Measurements from ENCODE around the gene KCNH3. TPM values are rescaled to one million over a fixed set of nuclear protein-coding genes. Genes with fewer than 3 reads are reported as not detected.

Gene KCNH3
- total and polyA plus RNA-seq, 7 donors: 0.04 to 0.32 (median 0.05) TPM; not detected in 3

DNA sequence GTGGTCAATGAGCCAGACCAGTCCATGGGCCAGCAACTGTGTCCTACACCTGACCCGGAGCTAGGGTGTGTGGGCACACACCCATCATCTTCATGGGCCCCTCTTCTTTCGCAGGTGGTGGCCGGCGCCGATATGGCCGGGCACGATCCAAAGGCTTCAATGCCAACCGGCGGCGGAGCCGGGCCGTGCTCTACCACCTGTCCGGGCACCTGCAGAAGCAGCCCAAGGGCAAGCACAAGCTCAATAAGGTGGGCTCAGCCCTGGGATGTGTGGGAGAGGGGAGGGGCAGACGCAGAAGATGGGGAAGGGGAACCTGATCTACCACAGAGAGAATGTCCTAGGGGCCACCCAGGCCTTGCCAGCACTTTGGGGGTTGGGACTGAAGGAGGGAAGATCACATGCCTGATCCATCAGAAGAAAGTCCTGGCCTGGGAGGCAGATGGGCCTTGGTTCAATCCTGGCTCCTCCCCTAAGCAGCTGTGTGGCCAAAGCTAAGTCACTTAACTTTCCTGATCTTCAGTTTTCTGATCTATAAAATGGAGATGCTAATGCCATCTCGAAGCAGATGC lies 3.8 kb downstream of the KCNH3 start:
- TF ChIP-seq, protein P1, sequence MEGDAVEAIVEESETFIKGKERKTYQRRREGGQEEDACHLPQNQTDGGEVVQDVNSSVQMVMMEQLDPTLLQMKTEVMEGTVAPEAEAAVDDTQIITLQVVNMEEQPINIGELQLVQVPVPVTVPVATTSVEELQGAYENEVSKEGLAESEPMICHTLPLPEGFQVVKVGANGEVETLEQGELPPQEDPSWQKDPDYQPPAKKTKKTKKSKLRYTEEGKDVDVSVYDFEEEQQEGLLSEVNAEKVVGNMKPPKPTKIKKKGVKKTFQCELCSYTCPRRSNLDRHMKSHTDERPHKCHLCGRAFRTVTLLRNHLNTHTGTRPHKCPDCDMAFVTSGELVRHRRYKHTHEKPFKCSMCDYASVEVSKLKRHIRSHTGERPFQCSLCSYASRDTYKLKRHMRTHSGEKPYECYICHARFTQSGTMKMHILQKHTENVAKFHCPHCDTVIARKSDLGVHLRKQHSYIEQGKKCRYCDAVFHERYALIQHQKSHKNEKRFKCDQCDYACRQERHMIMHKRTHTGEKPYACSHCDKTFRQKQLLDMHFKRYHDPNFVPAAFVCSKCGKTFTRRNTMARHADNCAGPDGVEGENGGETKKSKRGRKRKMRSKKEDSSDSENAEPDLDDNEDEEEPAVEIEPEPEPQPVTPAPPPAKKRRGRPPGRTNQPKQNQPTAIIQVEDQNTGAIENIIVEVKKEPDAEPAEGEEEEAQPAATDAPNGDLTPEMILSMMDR (IDR thresholded peaks at IDR 0.05): no peak

DNA sequence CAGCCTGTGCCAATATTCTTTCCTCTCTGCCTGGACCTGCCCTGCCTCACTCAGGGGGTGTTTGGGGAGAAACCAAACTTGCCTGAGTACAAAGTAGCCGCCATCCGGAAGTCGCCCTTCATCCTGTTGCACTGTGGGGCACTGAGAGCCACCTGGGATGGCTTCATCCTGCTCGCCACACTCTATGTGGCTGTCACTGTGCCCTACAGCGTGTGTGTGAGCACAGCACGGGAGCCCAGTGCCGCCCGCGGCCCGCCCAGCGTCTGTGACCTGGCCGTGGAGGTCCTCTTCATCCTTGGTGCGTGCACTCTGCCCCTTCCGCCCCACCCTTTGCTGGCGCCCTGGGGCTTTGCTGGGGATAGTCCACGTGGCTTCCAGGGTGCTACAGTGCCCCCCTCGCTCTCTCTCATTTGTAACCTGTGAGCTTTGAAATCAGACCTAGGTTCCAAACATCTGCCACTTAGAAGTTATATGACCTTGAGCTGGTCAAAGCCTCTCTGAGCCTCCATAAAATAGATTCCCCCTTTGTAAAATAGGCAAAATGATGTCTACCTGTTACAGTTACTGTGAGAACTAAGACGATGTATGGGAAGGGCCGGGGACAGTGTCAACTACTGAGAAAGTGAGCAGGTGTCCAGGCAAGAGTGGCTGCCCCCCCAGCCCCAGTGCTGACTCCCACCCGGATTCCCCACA lies 4.5 kb downstream of the KCNH3 start:
- TF ChIP-seq, protein P1 (IDR thresholded peaks at IDR 0.05): no peak
- WGBS, 3 donors: 61 to 69% (median 61%) methylated on average over 20 of the region's 20 CpGs
- no peaks in the 10 kb centered on the region for H3K9me3 ChIP-seq
- ATAC-seq: no peak
- intact Hi-C loops (cut with DNase I): no loop called here
- DNase-seq: no peak
- H3K36me3 ChIP-seq (ENCODE audit: insufficient read depth in 1 of 2, low read depth in 1 of 2): no peaks in the 10 kb centered on the region
- no peak overlapping the region for H3K27ac ChIP-seq
- peaks cover 2% of the 10 kb centered on the region for H3K4me1 ChIP-seq
- peaks cover 0 to 47% (median 12%) of the 10 kb centered on the region in 3 donors for H3K27me3 ChIP-seq (ENCODE audit: insufficient read depth in 3 of 3, low read length in 2 of 3)
- H3K4me3 ChIP-seq: no peak overlapping the region

More for the DNA sequence above, 3.8 kb downstream of the KCNH3 start:
- H3K4me1 ChIP-seq: peaks cover 6% of the 10 kb centered on the region
- H3K27ac ChIP-seq: no peak overlapping the region
- peaks cover 0 to 52% (median 17%) of the 10 kb centered on the region in 3 donors for H3K27me3 ChIP-seq (ENCODE audit: insufficient read depth in 3 of 3, low read length in 2 of 3)
- no peaks in the 10 kb centered on the region for H3K9me3 ChIP-seq
- DNase-seq (no peak), ATAC-seq (no peak)
- no peak overlapping the region for H3K4me3 ChIP-seq
- no peaks in the 10 kb centered on the region for H3K36me3 ChIP-seq (ENCODE audit: insufficient read depth in 1 of 2, low read depth in 1 of 2)
- 89 to 94% (median 94%) methylated on average over 15 of the region's 15 CpGs for WGBS, 3 donors
- intact Hi-C loops (cut with DNase I): no loop called here

DNA sequence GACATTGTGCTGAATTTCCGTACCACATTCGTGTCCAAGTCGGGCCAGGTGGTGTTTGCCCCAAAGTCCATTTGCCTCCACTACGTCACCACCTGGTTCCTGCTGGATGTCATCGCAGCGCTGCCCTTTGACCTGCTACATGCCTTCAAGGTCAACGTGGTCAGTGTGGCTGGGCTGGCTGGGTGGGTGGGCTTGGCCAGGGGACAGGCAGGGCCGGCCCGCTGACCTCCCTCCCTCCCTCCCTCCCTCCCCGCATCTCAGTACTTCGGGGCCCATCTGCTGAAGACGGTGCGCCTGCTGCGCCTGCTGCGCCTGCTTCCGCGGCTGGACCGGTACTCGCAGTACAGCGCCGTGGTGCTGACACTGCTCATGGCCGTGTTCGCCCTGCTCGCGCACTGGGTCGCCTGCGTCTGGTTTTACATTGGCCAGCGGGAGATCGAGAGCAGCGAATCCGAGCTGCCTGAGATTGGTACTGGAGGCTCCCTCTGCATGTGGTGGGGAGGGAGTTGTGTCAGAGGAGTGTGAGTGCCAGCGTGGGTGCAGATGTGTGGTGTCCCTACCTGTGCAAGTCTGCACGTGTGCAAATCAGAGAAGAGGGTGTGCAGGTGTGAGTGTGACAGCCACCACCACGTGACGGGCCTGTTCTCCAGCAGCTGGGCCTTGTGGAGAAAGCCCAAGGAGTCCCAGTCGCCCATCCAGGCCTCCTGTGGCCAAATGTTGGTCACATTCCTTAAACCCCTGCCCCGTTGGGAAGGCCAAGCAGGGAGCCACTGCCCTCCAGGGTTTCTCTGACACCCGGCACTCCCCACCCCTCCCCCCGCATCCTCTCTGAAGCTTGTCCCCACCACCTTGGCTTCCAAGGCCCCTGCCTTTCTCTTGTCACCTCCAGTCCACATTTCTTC lies 5.3 kb downstream of the KCNH3 start:
- no peak for ATAC-seq
- TF ChIP-seq, protein P1 (IDR thresholded peaks at IDR 0.05): no peak
- peaks cover 6% of the 10 kb centered on the region for H3K4me1 ChIP-seq
- DNase-seq: no peak
- H3K4me3 ChIP-seq: no peak overlapping the region
- 28 to 31% (median 30%) methylated on average over 35 to 39 of the region's 39 CpGs for WGBS, 3 donors
- H3K9me3 ChIP-seq: no peaks in the 10 kb centered on the region
- H3K36me3 ChIP-seq (ENCODE audit: insufficient read depth in 1 of 2, low read depth in 1 of 2): no peaks in the 10 kb centered on the region
- H3K27ac ChIP-seq: no peak overlapping the region
- intact Hi-C loops (cut with DNase I): no loop called here
- H3K27me3 ChIP-seq (ENCODE audit: insufficient read depth in 3 of 3, low read length in 2 of 3): peaks cover 0 to 46% (median 6%) of the 10 kb centered on the region in 3 donors

DNA sequence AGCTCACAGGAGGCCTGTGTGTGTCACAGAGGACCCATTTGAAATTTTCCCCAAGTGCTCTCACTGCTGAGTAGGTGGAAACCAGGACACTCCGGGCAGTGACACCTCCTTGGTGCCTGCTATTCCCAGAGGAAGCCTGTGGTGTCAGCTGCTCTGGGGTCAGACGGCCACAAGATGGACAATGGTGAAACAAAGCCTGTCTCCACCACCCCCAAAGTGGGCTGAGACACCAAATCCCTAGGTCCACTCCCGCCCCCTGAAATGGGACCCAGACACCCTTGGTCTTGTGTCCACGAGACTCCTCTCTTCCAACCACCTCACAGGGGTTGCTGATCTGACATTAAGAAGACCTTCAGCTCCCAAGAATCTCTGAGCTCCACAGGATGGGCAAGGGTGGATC lies 7.0 kb downstream of the KCNH3 start:
- intact Hi-C loops (cut with DNase I): loop anchor here in 1 of 2 donors (5.0 kb wide), 1 partner anchor 36 kb away; no protein-coding TSS in a partner anchor
- TF ChIP-seq, protein P1 (IDR thresholded peaks at IDR 0.05): no peak
- no peaks in the 10 kb centered on the region for H3K9me3 ChIP-seq
- ATAC-seq (no peak), DNase-seq (no peak)
- peaks cover 0 to 38% (median 1%) of the 10 kb centered on the region in 3 donors for H3K27me3 ChIP-seq (ENCODE audit: insufficient read depth in 3 of 3, low read length in 2 of 3)
- H3K36me3 ChIP-seq (ENCODE audit: insufficient read depth in 1 of 2, low read depth in 1 of 2): no peaks in the 10 kb centered on the region
- peaks cover 8% of the 10 kb centered on the region for H3K4me1 ChIP-seq
- no peak overlapping the region for H3K4me3 ChIP-seq
- no peak overlapping the region for H3K27ac ChIP-seq
- 56 to 65% (median 63%) methylated on average over 4 of the region's 4 CpGs for WGBS, 3 donors
